Head of caudate nucleus (tissue), 42 donors: Measurements from ENCODE around the gene CCDC167.

ENCODE experiments used
- DNase-seq, 42 donors: peaks; one replicate each; pipeline versions ENCODE4 v3.0.0 to v3.0.0-alpha.2; 2020 to 2021; ENCODE audit warnings: mixed read lengths in 7 of 42
- intact Hi-C: fragments of 100-400 bp; cut with DNase I; formaldehyde crosslinking; loops from one replicate; pipeline ENCODE4 v1.15.0; 2022

CCDC167 gene

GRCh38 chr6:37492991-37493660 is 6.6 kb downstream of the CCDC167 start:
- intact Hi-C loops: loop anchor here (5.0 to 10.0 kb wide), 2 partner anchors 58 to 194 kb away; partner anchors contain the start of gene CMTR1
- DNase-seq: no peak

DNA sequence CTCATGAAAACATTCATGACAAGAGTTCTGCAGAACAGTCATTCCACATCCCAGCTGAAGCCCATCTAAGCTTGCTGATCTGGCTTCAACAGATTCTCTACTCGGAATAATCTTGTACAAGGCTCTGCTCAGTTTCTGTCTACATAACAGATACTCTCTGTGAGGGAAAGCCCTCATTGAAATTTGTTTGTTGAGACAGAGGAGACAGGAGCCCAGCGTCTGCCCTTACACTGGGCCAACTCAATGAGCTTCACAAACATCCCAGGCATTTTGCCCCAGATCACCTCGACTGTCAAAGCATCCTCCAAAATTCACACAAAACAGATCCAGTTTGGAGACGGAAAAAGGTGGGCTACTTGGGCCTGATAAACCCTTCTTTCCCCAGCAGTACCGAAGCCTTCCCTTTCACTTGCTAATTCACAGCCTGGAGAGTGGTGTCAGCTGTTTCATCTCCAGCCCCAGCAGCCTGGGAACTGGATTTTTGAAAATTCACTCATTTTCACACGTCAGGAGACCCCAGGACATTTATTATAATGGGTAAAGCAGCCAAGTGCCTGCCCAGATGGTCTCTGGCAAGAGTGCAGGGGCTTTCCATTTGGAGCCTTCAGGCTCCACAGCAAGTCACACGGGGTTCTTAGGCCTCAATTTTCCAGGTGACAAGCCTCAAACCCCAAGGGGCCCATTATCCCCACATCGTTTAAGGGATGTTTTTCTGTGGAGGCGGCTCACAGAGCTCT is 7.3 kb downstream of the CCDC167 start:
- no peak for DNase-seq
- intact Hi-C loops: loop anchor here (5.0 to 10.0 kb wide), 2 partner anchors 58 to 195 kb away; partner anchors contain the start of gene CMTR1

- intact Hi-C loops: loop anchor here (5.0 to 10.0 kb wide), 2 partner anchors 57 to 195 kb away; partner anchors contain the start of gene CMTR1
- DNase-seq: no peak
Measured at GRCh38 chr6:37491830-37492208, 7.9 kb downstream of the CCDC167 start.

DNA sequence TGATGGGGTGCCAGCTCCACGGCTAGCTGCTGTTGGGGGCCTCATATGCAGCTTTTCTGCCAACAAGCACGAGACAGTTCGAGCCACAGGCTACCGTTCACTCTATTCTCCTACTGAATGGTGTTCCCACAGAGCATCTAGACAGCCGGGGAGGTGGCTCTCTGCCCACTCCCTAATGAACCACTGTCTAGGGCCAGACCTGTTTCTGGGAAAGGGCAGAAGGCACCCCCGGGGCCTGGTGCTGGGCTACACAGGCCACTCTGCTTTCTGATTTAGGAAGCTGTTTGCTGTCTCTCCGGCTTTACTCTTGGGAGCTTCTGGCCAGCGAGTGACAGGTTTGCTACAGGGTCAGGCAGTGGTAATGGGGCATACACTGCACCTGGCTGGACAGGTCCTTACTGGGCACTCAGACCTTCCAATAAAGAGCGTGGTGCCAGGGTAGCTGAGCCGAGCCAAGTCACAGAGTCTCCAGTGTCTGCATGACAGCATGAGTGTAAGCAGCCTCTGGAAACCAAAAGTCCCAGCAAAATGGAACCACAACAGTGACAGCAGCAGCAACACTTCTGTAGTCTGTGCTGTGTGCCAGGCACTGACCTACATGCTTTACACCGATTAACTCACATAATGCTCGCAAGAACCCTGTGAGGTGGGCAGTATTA is 8.4 kb downstream of the CCDC167 start:
- intact Hi-C loops: loop anchor here (5.0 to 10.0 kb wide), 2 partner anchors 56 to 196 kb away; partner anchors contain the start of gene CMTR1
- peak in 2 of 42 donors; percentile 7 to 28 for DNase-seq

DNA sequence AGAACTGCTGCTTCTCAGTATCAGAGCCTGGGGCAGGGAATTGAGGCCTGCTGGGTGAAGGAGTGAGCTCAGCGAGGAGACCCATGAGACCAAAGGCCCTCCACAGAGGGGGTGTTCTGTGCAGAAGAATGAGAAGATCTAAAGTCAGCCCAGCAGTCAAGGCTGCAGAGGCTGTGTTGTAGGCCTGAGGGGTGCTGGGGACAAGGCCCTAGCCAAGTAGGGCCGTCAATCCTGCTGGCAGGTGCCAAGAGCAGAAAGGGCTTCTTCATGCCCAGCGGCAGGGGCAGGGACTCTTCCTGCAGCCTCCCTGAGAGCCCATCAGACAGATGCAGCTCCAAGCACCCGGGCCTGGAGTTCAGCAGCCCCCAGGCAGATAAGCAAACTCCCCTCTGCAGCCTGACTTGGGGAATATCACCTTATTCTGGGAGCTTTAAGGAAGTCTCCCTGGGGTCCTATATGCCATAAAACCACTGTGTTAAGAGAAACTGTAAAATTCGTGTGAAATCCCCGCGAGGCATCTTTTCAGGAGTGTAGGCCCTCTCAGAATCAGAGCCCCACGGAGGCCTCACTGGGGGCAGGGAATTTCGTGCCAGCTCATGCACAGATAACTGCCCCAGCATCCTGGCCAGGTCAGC is 9.0 kb downstream of the CCDC167 start:
- intact Hi-C loops: loop anchor here (5.0 to 10.0 kb wide), 2 partner anchors 56 to 197 kb away; partner anchors contain the start of gene CMTR1
- peak in 2 of 42 donors; percentile 4 to 30 for DNase-seq

- intact Hi-C loops: loop anchor here (5.0 to 10.0 kb wide), 2 partner anchors 55 to 197 kb away; partner anchors contain the start of gene CMTR1
- DNase-seq: peak in 3 of 42 donors; percentile 6 to 39 (median 33)
Measured at GRCh38 chr6:37489697-37490336, 9.9 kb downstream of the CCDC167 start.

DNA sequence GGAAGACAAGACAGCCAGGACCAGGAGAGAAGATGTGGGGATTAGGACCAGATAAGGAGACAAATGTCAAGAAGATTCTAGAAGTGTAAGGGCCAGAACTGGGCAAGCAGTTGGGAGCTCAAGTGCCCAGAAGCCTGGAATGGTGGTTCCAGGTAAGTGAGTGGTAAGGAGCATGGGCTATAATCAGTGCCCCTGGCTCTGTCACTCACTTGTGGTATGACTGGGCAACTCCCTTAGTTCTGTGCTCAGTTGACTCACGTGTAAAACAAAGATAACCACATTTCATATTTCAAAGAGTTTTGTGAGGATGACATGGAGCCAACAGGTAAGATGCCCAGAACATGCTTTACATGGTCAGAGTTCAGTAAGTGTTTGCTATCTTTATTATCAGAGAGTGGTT is 11.2 kb downstream of the CCDC167 start:
- DNase-seq: no peak
- intact Hi-C loops: no loop called here

GRCh38 chr6:37487591-37488380 is 11.9 kb downstream of the CCDC167 start:
- DNase-seq: peak in 1 of 42 donors; percentile 22
- intact Hi-C loops: no loop called here

- DNase-seq: no peak
- intact Hi-C loops: no loop called here
Measured at GRCh38 chr6:37486121-37486839, 13.4 kb downstream of the CCDC167 start.

DNA sequence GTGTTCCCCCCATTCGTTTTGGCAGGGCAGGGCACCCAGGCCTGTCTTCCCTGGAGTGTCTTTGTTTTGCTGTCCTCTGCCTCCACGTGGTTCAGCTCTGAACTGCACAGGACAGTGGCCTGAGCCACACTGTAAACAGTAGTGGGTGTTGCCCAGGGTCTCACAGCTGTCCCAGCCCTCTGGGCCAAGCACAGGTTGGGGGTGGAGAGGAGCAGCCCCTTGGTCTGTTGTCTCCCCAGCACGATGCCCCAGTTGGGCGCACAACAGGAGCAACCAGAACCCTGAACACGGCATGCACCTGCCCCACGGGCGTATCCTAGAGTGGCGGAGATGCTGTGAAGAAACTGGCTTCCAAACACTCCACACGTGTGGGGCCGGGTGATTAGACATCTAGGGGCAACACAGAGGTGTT is 14.4 kb downstream of the CCDC167 start:
- intact Hi-C loops: no loop called here

DNA sequence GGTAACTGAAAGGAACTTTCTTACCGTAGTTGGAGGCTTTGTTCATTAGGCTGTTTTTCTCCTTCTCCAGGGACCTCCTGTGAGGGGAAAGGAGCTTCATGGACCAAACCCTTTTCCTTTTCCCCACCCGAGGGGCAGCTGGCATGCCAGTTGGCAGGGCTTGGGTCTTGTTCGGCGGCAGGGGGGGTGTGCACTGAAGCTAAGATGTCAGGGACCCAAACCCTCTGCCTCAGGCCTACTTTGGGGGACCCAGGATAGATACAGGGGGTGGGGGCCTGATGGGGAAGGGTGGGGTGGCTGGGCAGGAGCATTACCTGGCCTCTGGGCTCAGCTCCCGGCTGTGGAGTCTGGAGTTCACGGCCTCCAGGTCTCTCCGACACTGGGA is 14.9 kb downstream of the CCDC167 start:
- intact Hi-C loops: loop anchor here (5.0 kb wide), 2 partner anchors 78 to 208 kb away; no protein-coding TSS in a partner anchor
- peak in 1 of 42 donors; percentile 21 for DNase-seq

More for the DNA sequence above, 14.4 kb downstream of the CCDC167 start:
- DNase-seq: no peak

GRCh38 chr6:37483917-37484785 is 15.5 kb downstream of the CCDC167 start:
- intact Hi-C loops: loop anchor here (5.0 kb wide), 2 partner anchors 78 to 208 kb away; no protein-coding TSS in a partner anchor
- peak; percentile 47 to 88 (median 80) for DNase-seq

GRCh38 chr6:37483252-37483901 is 16.3 kb downstream of the CCDC167 start:
- peak in 1 of 42 donors; percentile 18 for DNase-seq
- intact Hi-C loops: loop anchor here (5.0 kb wide), 2 partner anchors 79 to 209 kb away; no protein-coding TSS in a partner anchor

DNA sequence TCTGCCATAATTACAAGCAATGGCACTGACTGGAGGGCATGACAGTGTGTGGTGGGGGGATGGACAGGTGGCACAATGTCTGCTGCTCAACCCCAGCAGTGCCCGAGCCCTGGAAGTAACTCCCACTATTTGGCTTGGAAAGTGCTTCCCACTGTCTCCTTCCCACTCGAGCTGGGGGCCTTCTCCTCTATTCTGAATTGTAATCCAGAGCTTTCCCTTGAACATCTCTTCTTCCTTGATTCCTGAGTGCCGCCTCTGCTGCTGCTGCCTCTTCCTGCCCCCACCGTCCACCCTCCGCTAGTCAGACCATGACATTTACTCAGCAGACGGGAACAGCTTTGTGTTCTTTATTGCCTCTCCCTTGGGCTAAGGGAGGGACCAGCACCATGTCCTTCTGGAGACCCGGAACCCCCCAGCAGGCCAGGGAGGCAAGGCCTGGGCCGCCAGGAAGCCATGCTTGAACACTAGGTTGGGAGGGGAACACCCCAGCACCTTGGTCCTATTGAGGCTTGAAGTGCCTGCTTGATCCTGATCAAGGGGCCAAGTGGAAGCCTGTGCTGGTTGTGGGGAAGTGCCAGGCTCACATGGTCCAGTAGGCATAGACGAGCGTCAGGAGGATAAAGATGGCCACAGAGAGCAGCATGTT is 17.0 kb downstream of the CCDC167 start:
- intact Hi-C loops: loop anchor here (5.0 kb wide), 2 partner anchors 80 to 210 kb away; no protein-coding TSS in a partner anchor
- DNase-seq: peak in 1 of 42 donors; percentile 24
